Inferior parietal cortex (tissue), 1 donor: ENCODE data around the gene DPP10.
A peak's percentile ranks its signal among the peaks of the same experiment; 100 is the strongest.

Experiments
- DNase-seq: peaks from one replicate; pipeline ENCODE4 v3.0.0-alpha.2; 2016; ENCODE audit errors: extremely low spot score

Gene DPP10

GRCh38 chr2:114810092-114810491 is 367.7 kb downstream of the DPP10 start:
- no peak for DNase-seq

GRCh38 chr2:114812261-114812660 is 369.8 kb downstream of the DPP10 start:
- no peak for DNase-seq

GRCh38 chr2:114814355-114814754 is 371.9 kb downstream of the DPP10 start:
- DNase-seq = no peak

GRCh38 chr2:114821055-114821454 is 378.6 kb downstream of the DPP10 start:
- DNase-seq = no peak

GRCh38 chr2:114843963-114844362 is 401.5 kb downstream of the DPP10 start:
- no peak for DNase-seq

- DNase-seq = no peak
These were observed 414.8 kb downstream of the DPP10 start for GRCh38 chr2:114857196-114857595.

- DNase-seq = no peak
These were observed 417.5 kb downstream of the DPP10 start for GRCh38 chr2:114859726-114860510.

- peak; percentile 55 for DNase-seq
These were observed 419.8 kb downstream of the DPP10 start for GRCh38 chr2:114862243-114862642.

- DNase-seq = no peak
These were observed 422.5 kb downstream of the DPP10 start for GRCh38 chr2:114864901-114865300.

GRCh38 chr2:114880046-114880445 is 437.6 kb downstream of the DPP10 start:
- no peak for DNase-seq

- DNase-seq = no peak
These were observed 477.5 kb downstream of the DPP10 start for GRCh38 chr2:114919985-114920384.

GRCh38 chr2:114922076-114922475 is 479.6 kb downstream of the DPP10 start:
- DNase-seq = no peak

GRCh38 chr2:114925296-114926255 is 483.1 kb downstream of the DPP10 start:
- no peak for DNase-seq

GRCh38 chr2:114926303-114926702 is 483.9 kb downstream of the DPP10 start:
- DNase-seq = no peak

- DNase-seq = no peak
These were observed 486.8 kb downstream of the DPP10 start for GRCh38 chr2:114929225-114929624.

- DNase-seq = no peak
These were observed 491.3 kb downstream of the DPP10 start for GRCh38 chr2:114933671-114934241.

- DNase-seq = no peak
These were observed 492.6 kb downstream of the DPP10 start for GRCh38 chr2:114935031-114935430.

GRCh38 chr2:114937366-114937930 is 495.0 kb downstream of the DPP10 start:
- no peak for DNase-seq

- peak; percentile 33 for DNase-seq
These were observed 498.5 kb downstream of the DPP10 start for GRCh38 chr2:114940785-114941458.

GRCh38 chr2:114949228-114949804 is 506.9 kb downstream of the DPP10 start:
- no peak for DNase-seq

GRCh38 chr2:114960389-114960788 is 517.9 kb downstream of the DPP10 start:
- no peak for DNase-seq
